CD14-positive monocyte (primary cell): ENCODE results near the gene PARP12. TPM values are rescaled to one million over a fixed set of nuclear protein-coding genes. Genes with fewer than 3 reads are reported as not detected.

Experiments used
- DNase-seq, 3 donors: peaks; one replicate each; pipeline ENCODE4 v3.0.0-alpha.2; 2011 to 2022
- H2AFZ ChIP-seq: 2 replicates; pipeline ENCODE4 v1.6.0; 2012; ENCODE audit warnings: mild to moderate bottlenecking, low read depth, low read length, inconsistent platforms; ENCODE audit not compliant: insufficient read depth, poor library complexity, severe bottlenecking
- H3K27ac ChIP-seq, 2 donors: 1 replicate in 1 of 2; 2 replicates in 1 of 2; pipeline ENCODE4 v1.5.1; 2012 to 2013; ENCODE audit warnings: low read length in 2 of 2, control low read depth in 1 of 2, inconsistent platforms in 1 of 2, low read depth in 1 of 2, mild to moderate bottlenecking in 1 of 2
- H3K27me3 ChIP-seq, 2 donors: one replicate each; pipeline versions ENCODE4 v1.6.0 to v1.6.1; 2011 to 2013; ENCODE audit warnings: low read length in 2 of 2; ENCODE audit not compliant: control insufficient read depth in 2 of 2, insufficient read depth in 2 of 2
- H3K36me3 ChIP-seq, 2 donors: replicated peaks in 1 of 2; 1 replicate in 1 of 2; 2 replicates in 1 of 2; pipeline versions ENCODE4 v1.5.1 to v1.6.1; 2012 to 2013; ENCODE audit warnings: low read length in 2 of 2, control low read depth in 1 of 2, inconsistent platforms in 1 of 2, mild to moderate bottlenecking in 1 of 2; ENCODE audit not compliant: insufficient read depth in 2 of 2, control insufficient read depth in 1 of 2
- H3K4me1 ChIP-seq, 2 donors: 1 replicate in 1 of 2; 2 replicates in 1 of 2; pipeline versions ENCODE4 v1.5.1 to v1.6.1; 2012 to 2013; ENCODE audit warnings: low read length in 2 of 2, control low read depth in 1 of 2, inconsistent platforms in 1 of 2, mild to moderate bottlenecking in 1 of 2, moderate library complexity in 1 of 2; ENCODE audit not compliant: insufficient read depth in 2 of 2, control insufficient read depth in 1 of 2
- H3K4me2 ChIP-seq: replicated peaks from 2 replicates; pipeline ENCODE3; 2012; ENCODE audit warnings: low read length, moderate library complexity, mild to moderate bottlenecking; ENCODE audit not compliant: poor library complexity, severe bottlenecking; ENCODE audit errors: extremely low read depth
- H3K4me3 ChIP-seq, 3 experiments: fragments of 200-600 bp in 1 of 3; sonication (generic) in 1 of 3; replicated peaks in 1 of 3; 1 replicate in 2 of 3; 2 replicates in 1 of 3; pipeline ENCODE4 v1.5.1; 2011 to 2013; ENCODE audit warnings: low read length in 3 of 3, mild to moderate bottlenecking in 3 of 3, control low read depth in 2 of 3, low read depth in 2 of 3, inconsistent platforms in 1 of 3, moderate library complexity in 1 of 3
- H3K79me2 ChIP-seq: 2 replicates; pipeline ENCODE4 v1.6.0; 2012; ENCODE audit warnings: mild to moderate bottlenecking, control low read depth, inconsistent platforms, low read length, moderate library complexity; ENCODE audit not compliant: insufficient read depth
- H3K9ac ChIP-seq: 2 replicates; pipeline ENCODE4 v1.6.0; 2017; ENCODE audit warnings: low read length, mild to moderate bottlenecking; ENCODE audit not compliant: insufficient read depth, poor library complexity, severe bottlenecking
- H3K9me3 ChIP-seq, 2 donors: replicated peaks in 1 of 2; 1 replicate in 1 of 2; 2 replicates in 1 of 2; pipeline versions ENCODE4 v1.5.1 to v1.6.1; 2012 to 2013; ENCODE audit warnings: low read length in 2 of 2, control low read depth in 1 of 2; ENCODE audit not compliant: control insufficient read depth in 1 of 2, insufficient read depth in 1 of 2
- H4K20me1 ChIP-seq: 2 replicates; pipeline ENCODE4 v1.6.0; 2012; ENCODE audit warnings: mild to moderate bottlenecking, low read length, control low read depth, moderate library complexity; ENCODE audit not compliant: insufficient read depth
- H3K27ac Mint-ChIP-seq, 7 donors: one replicate each; pipeline ENCODE4 v1.8.0; 2020; ENCODE audit warnings: mild to moderate bottlenecking in 7 of 7, mixed read lengths in 7 of 7, moderate library complexity in 6 of 7, inconsistent platforms in 2 of 7
- H3K27me3 Mint-ChIP-seq, 3 donors: one replicate each; pipeline ENCODE4 v1.8.0; 2021 to 2022; ENCODE audit warnings: low read depth in 3 of 3, mild to moderate bottlenecking in 3 of 3, mixed read lengths in 3 of 3, moderate library complexity in 3 of 3, inconsistent platforms in 1 of 3
- H3K36me3 Mint-ChIP-seq, 2 donors: one replicate each; pipeline ENCODE4 v1.8.0; 2020; ENCODE audit warnings: mixed read lengths in 2 of 2, inconsistent platforms in 1 of 2, mild to moderate bottlenecking in 1 of 2
- H3K4me1 Mint-ChIP-seq: one replicate; pipeline ENCODE4 v1.8.0; 2020; ENCODE audit warnings: mild to moderate bottlenecking, mixed read lengths
- H3K4me3 Mint-ChIP-seq, 2 donors: one replicate each; pipeline ENCODE4 v1.8.0; 2020; ENCODE audit warnings: mild to moderate bottlenecking in 2 of 2, mixed read lengths in 2 of 2, moderate library complexity in 1 of 2
- H3K9me3 Mint-ChIP-seq, 7 donors: one replicate each; pipeline ENCODE4 v1.8.0; 2020 to 2022; ENCODE audit warnings: mixed read lengths in 7 of 7, mild to moderate bottlenecking in 6 of 7, moderate library complexity in 6 of 7, inconsistent platforms in 2 of 7
- CTCF ChIP-seq: fragments of 200-600 bp; IDR thresholded peaks from one replicate; pipeline ENCODE4 v1.8.0; 2022; ENCODE audit warnings: antibody characterized with exemption, mild to moderate bottlenecking
- WGBS: methylation state at CpG from one replicate; pipeline ENCODE4 v1.1.5; 2013; ENCODE audit warnings: missing lambda C conversion rate; ENCODE audit not compliant: insufficient coverage; 5-methylcytosine and 5-hydroxymethylcytosine counted together
- intact Hi-C, 2 donors: fragments of 100-400 bp; cut with micrococcal nuclease; formaldehyde crosslinking; loops; one replicate each; pipeline versions ENCODE4 v1.15.0 to v1.15.1; 2023
- polyA plus RNA-seq, 3 donors: library from polyadenylated mRNA; depleted of rRNA in 1 of 3; unstranded in 2 of 3; stranded (reverse) in 1 of 3; fragments of 300-500 nt in 2 of 3; fragments of >200 nt in 1 of 3; fragmentation: Illumina TruSeq in 2 of 3; gene quantifications; 1 replicate in 2 of 3; 2 replicates in 1 of 3; pipeline ENCODE4 v1.2.3, GENCODE V29; 2012 to 2021

Gene PARP12
- polyA plus RNA-seq, 3 donors = 16.7 to 116 (median 37.8) TPM

GRCh38 chr7:140000666-140001268, 62.0 kb downstream of the PARP12 start:
- no peaks in the 10 kb centered on the region for H3K4me1 ChIP-seq
- H3K9me3 ChIP-seq = no peaks in the 10 kb centered on the region
- no peak overlapping the region for H2AFZ ChIP-seq
- intact Hi-C loops = loop anchor here (5.0 to 10.0 kb wide), 4 partner anchors 353 to 398 kb away; no protein-coding TSS in a partner anchor
- no peak overlapping the region for H3K9ac ChIP-seq
- H3K27ac ChIP-seq = no peak overlapping the region
- H3K4me2 ChIP-seq = no peak overlapping the region
- no peaks in the 10 kb centered on the region for H3K79me2 ChIP-seq
- Mint-ChIP-seq H3K4me1 (peaks cover 4% of the 10 kb centered on the region), H3K27me3 (peaks cover 0 to 3% (median 3%) of the 10 kb centered on the region in 3 donors), H3K27ac (peak overlapping the region in 2 of 7 donors; percentile 38 to 71), H3K36me3 (peaks cover 42 to 81% of the 10 kb centered on the region in 2 donors), H3K9me3 (peaks cover 0 to 3% (median 0%) of the 10 kb centered on the region in 7 donors), H3K4me3 (no peak overlapping the region)
- WGBS = no CpG with 5 or more reads among the region's 6 CpGs
- H3K4me3 ChIP-seq = no peak overlapping the region
- TF ChIP-seq CTCF = no peak
- H4K20me1 ChIP-seq = peaks cover 99% of the 10 kb centered on the region
- no peak for DNase-seq
- peaks cover 26 to 89% of the 10 kb centered on the region in 2 donors for H3K36me3 ChIP-seq
- no peaks in the 10 kb centered on the region for H3K27me3 ChIP-seq

- intact Hi-C loops = no loop called here
- Histone ChIP-seq H3K9ac (no peak overlapping the region), H3K27ac (no peak overlapping the region), H3K4me2 (no peak overlapping the region), H3K4me3 (no peak overlapping the region), H3K27me3 (no peaks in the 10 kb centered on the region), H3K9me3 (no peaks in the 10 kb centered on the region), H3K79me2 (no peaks in the 10 kb centered on the region), H4K20me1 (peaks cover 99% of the 10 kb centered on the region), H3K36me3 (peaks cover 30 to 91% of the 10 kb centered on the region in 2 donors), H2AFZ (no peak overlapping the region), H3K4me1 (no peaks in the 10 kb centered on the region)
- Mint-ChIP-seq H3K9me3 (peaks cover 0 to 3% (median 0%) of the 10 kb centered on the region in 7 donors), H3K27me3 (peaks cover 0 to 5% (median 4%) of the 10 kb centered on the region in 3 donors), H3K4me1 (peaks cover 4% of the 10 kb centered on the region), H3K27ac (no peak overlapping the region), H3K4me3 (no peak overlapping the region), H3K36me3 (peaks cover 50 to 83% of the 10 kb centered on the region in 2 donors)
- 95% methylated on average over 4 of the region's 6 CpGs for WGBS
- DNase-seq = no peak
- no peak for TF ChIP-seq CTCF
Measured at GRCh38 chr7:139999516-139999915, 63.2 kb downstream of the PARP12 start.
